Hindlimb muscle (tissue), 1 donor: ENCODE results near the gene NRXN3. TPM values are rescaled to one million over a fixed set of nuclear protein-coding genes. Genes with fewer than 3 reads are reported as not detected.

Experiments
- DNase-seq: peaks from one replicate; pipeline ENCODE4 v3.0.0-alpha.2; 2013
- polyA plus RNA-seq: library from polyadenylated mRNA; unstranded; fragments of 120-200 nt; gene quantifications from one replicate; pipeline ENCODE4 v1.2.1, GENCODE V29; 2013; ENCODE audit not compliant: insufficient read length

NRXN3 gene
- polyA plus RNA-seq, 1 donor: 0.40 TPM

- no peak for DNase-seq
These were observed 423.8 kb downstream of the NRXN3 start for GRCh38 chr14:78593949-78594348.

- DNase-seq: no peak
These were observed 425.6 kb downstream of the NRXN3 start for GRCh38 chr14:78595797-78596196.

DNA sequence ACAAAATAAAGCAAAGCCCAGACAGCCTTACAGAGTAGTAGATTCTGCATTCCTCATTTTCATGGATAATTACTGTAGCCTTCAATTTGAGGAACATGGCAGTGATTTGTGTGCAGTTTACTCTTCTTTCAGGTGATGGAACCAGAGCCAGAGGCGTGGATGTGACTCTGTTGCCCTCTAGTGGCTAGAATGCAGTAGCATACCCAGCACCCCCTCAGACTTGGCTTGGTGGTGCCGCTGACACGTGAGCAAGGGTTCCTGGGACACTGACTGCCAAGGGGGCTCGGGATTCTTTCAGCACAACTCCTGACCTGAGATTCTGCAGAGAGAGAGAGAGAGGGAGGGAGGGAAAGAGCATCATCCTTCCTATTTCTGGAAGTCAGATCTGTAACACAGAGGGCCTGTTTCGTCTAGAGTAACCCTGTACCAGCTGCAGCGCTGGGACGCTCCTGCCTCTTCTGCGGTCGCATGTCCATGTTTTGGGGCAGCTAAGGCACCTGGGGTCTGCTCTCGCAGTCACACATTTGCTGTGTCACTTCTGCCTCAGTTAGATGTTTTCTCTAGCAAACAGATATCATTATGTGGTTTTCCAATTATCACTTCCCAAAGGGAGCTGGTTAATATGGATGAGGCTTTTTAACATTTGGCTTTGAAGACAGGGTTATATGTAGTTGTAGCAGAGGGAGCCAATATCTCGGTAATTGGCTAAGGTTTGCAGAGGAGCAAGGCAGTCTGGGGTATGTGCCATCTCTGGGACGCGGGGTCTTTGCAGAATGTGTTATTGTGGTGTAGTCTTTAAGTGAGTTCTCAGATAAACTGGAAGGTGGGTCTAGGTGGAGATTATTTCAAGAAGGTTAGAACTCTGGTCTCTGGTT lies 428.1 kb downstream of the NRXN3 start:
- DNase-seq: peak; percentile 15

DNA sequence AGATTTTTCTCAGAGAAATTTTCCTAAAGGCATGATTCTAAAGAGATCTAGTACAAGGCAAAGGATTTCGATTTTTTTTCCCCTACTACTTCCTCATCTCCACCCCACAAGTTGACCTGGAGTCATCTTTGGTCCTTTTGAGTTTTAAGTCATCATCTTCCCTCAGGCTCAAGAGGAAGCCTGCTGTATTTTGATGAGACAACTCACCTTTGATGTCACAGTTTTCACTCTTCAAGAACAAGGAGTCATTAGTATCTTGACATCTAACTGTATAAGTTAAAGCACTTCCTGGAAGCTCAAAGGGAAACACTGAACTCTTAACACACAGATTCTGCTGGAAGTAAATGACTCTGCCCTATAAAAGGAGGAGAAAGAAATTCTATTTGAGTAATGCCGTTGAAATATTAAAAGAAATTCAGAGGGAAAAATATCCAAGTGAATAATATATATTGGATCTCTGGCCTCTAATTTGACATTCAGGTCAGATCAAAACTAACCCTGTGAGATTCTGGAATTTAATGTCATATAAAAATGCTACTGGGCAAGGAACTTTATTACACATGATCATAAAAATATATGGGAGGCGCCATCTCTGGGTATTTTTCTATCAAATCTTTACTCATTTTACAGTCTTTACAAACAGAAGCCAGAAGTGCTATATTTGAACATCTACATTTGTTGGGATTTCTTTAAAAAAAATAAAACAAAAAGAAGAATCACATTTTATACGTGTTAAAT lies 435.0 kb downstream of the NRXN3 start:
- DNase-seq: no peak

DNA sequence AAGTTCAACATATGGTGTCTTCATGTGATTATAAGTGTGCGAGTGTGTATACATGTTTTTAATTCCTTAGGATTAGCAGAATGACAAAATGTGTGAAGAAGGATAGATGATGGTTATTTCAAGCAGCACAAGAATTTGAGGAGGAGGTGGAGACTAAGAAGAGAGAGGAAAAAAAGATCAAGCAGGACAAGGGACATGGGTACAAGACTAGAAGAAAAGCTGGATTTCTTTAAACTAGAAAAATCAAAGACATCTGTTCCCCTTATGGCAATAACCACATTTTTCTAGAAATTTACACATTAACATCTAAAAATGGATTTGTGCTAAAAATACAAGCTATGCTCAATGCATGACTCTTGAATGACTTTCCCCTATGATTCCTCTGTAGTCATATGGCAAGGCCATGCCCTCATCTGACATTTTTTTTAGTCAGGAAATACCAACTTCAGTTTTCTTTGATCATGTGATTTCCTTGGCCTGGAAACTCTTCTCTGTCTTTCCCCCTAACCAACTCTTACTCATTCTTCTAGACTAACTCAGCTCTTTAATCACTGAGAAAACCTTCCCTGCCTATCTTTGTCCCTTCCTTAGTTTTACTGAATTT lies 435.8 kb downstream of the NRXN3 start:
- no peak for DNase-seq

DNA sequence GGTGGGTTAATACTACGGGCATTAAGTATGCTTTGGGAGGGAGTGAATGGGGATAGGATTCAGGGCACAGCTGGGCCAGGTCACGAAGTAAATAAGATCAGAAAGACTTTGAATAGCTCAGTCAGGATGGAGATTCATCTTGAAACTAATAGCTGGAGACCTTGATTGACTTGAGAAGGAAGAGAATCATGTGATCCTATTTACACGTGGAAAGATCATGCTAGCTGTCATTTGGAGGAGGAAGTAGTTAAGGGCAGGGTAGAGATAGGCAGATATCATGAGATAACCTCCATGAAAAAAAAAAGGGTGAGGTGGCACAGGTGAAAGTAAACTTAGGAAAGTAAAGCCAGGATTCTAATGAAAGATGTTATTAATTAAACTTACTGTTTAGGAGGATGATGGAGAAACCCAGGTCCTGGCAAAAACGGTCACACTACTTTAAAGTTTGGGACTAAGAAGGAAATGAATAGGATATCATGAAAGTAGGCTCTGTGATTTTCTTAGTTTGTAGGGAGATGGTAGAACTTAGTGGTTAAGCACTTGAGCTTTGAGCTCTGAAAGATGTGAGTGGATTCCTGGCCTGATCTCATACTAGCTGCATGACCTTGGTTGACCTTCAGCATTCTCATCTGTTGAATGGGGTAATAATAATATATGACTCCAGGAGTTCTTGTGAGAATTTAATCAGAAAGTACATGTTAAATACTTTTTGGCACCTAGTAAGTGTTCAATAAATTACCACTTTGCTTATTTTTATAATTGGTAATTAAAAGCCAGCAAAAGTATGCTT lies 439.0 kb downstream of the NRXN3 start:
- DNase-seq: no peak

DNA sequence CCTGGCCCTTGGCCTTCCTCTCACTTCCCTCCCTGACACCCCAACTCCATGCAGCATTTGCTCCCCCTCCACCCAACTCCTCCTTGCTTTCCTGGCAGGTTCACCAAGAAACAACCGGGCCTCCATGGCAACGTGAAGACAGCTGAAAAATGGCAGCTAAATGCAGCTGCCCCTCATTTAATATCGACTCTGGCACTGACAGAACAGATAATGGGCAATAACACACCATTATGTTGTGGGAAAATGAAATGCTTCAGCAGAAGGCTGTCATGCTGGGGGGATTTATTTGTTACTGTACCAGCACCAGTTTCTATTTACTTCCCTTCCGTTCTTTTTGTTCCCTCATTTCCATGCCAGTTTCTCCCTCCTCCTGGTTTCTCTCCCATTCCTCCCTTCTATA lies 440.8 kb downstream of the NRXN3 start:
- no peak for DNase-seq

DNA sequence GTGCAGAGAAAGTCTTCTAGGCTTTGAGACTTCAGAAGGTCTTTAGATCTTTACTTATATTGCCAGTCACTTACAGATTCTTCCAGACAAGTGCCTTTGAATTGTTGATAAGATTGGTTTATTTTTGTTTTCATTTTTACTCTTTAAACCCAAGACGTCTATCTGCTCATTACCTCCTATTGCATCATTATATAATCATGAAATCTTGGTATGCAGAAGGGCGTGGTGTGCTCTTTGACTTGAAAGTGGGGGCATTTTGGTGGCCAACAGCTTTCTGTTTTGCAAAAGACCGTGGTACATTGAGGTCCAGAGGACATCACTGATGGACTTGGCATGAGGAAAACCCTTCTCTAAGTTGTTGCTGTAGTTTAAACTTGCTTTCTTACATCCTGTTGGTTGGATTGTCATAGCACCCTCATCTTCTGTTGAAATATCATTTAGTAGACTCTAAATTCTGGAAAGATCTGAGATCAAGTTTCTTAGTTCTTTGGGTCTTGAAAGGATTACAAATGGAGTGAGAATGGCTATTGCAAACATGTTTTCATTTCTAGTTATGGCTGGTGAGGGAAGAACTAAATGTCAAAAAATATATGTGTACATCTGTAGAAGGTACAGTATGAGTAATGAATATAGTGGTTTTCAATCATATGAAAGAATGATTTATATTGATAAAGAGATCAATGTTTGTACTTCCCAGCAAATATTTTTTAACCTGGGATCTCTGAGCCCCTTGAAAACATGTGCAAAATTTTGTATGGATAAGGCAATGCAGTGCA lies 441.8 kb downstream of the NRXN3 start:
- DNase-seq: no peak

DNA sequence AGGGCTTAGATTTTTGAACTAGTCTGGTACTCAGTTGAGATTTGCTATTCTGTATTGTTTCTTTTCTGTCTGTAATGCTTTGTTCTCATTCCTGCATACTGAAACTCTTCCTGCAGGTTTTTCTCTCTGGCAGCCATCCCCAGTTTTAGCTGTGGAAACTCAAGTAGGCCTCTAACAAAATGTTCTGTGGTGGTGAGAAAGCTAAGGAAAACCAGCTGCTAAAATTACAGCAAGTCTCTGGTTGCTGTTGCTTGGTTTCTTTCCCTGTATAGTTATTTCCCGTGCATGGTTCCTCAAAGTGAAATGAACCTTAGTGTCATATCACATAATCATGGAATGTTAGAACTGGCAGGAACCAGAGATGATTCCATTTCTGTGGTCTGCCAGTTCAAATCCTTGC lies 442.5 kb downstream of the NRXN3 start:
- DNase-seq: peak; percentile 2

DNA sequence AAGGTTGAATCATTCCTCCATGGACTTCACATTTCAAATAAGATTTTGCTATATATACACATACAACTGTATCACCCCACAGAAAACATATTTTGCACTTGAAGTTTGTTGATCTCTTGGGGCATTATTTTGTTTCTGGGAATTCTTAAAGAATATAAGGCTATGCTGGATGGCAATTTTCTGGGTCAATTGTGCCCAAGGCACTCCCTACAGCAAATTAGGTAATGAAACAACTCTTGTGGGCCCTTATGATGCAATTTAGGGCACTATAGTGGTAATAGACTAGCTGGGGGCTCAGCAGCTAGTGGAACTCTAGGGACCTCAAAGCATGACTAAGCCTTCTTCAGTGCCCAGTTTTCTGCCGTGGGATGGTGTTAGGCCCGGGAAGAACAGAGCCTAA lies 444.4 kb downstream of the NRXN3 start:
- no peak for DNase-seq

DNA sequence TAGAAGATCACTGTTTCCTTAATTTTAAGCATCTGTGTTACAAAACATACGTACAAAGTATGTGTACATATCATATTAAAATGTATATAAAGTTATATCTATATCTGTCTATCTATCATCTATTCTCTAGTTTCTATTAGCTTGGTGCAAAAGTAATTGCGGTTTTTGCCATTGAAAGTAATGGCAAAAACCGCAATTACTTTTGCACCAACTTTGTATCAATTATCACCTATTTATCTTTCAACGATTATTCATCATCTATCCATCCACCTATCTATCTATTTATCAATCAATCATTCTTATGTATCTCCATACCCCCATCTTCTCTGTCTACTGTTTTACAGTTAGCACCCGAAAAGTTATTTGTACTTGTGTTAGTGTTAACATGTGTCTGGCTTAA lies 447.6 kb downstream of the NRXN3 start:
- no peak for DNase-seq

DNA sequence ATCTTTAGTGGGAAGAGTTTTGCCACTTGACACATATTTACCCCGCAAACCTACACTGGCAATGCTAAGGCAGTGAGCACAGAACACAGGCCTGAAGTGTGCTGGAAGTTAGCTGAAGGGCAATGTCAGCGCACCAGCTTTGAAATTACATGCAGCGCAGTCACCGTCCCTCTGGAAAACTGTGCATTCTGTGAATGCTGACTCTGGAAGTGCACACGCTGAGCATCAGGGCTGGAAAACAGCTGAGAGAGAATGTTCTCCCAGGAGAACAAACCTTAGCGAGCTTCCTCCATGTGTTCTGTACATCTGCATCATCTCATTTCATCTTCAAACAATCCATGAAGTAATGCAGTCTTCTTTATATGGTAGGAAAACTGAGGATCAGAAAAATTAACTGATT lies 448.2 kb downstream of the NRXN3 start:
- DNase-seq: peak; percentile 11

DNA sequence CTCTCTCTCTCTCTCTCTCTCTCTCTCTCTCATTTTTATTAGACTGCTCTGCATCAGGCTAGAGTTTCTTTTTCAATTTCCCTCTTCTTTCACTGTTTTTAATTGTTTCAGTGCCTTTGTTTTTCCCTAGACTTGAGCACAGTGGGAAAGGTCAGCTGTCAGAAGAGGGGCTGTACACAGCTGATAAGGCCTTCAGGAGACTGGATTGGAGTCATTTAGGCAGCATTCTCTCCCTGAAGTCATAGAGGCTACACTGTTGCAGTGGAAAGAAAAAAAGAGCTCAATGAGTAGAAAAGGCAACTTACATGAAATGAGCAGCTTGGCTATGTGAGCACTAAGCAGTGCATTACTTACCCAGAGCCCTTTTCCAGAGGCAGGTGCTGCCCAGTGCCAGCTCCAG lies 456.9 kb downstream of the NRXN3 start:
- DNase-seq: no peak

- DNase-seq: no peak
These were observed 461.4 kb downstream of the NRXN3 start for GRCh38 chr14:78631551-78631950.

GRCh38 chr14:78633752-78634151 lies 463.6 kb downstream of the NRXN3 start:
- DNase-seq: no peak

DNA sequence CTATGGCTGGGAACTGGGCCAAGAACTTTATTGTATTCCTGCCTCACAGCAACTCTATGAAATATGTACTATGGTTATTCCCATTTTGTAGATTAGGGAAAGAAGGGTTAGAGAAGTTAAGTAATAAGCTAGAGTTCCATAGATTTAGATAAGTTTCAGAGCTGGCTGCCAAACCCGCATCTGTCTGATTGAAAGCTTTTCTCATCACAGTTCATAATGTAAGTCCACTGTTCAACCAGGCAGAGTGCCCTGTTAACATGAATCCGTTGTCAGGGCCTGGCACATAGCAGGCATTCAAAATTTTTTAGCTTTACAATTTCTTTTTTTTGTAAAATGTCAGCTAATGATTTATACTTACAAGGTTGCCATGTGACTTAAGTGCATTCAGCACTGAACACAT lies 467.3 kb downstream of the NRXN3 start:
- no peak for DNase-seq

DNA sequence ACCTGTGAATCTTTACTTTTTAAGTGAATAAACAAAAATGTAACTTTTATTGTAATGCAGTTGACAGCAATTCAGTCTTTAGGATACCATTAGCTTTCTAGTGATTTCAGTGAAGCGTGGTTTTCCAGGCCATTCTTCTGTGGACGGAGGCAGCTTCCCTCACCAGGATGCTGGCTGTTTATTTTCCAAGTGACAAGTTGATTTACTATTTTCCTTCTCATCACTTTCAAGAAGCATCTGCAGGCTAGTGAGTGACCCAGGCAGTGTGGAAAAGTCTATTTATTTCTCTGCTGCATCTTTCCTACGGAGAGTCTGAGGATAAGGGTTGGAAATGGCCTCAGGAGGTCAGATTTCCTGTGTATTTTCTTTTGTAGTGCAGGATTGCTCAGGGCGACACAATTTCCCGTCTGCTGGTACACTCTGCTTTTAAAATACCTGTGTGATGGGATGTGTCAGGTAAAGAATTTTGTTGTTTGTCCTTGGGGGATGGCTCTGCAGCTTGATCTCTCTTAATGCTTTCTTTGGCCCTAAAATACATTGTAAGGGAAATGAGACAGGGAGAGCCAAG lies 467.8 kb downstream of the NRXN3 start:
- DNase-seq: no peak

- DNase-seq: no peak
These were observed 468.8 kb downstream of the NRXN3 start for GRCh38 chr14:78638926-78639325.

GRCh38 chr14:78644824-78645559 lies 474.8 kb downstream of the NRXN3 start:
- DNase-seq: no peak

- DNase-seq: no peak
These were observed 482.6 kb downstream of the NRXN3 start for GRCh38 chr14:78652727-78653126.

DNA sequence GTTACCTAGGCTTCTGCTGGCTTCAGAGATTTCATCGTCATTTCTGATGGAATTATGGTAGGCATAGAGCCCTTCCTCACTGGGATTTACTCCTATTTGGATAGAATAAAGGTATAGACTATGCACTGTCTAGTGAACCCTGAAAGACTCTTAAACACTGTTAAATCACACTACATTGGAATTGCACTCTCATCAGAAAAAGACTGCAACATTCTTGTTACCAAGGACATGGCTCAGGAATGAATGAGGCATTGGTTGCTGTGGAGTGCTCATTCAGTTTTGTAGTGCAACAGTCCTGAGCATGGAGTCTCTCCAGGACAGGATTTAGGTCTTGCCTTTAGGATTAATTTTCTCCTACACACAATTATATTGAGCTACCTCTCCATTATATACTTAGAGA lies 483.0 kb downstream of the NRXN3 start:
- no peak for DNase-seq
